H9 (cell line): ENCODE measurements around the gene BANF1. TPM values are rescaled to one million over a fixed set of nuclear protein-coding genes. Genes with fewer than 3 reads are reported as not detected.

Experiments
- DNase-seq: peaks from one replicate; pipeline ENCODE4 v3.0.0-alpha.2; 2017
- H2AFZ ChIP-seq: one replicate; pipeline ENCODE4 v1.6.1; 2013; ENCODE audit warnings: mild to moderate bottlenecking, low read length, control low read depth, moderate library complexity
- H2AK5ac ChIP-seq: 2 replicates; pipeline ENCODE4 v1.6.1; 2013; ENCODE audit warnings: low read length, control low read depth, mixed read lengths; ENCODE audit not compliant: insufficient read length
- H2BK120ac ChIP-seq: one replicate; pipeline ENCODE4 v1.6.1; 2013; ENCODE audit warnings: low read depth, mild to moderate bottlenecking, low read length, control low read depth, inconsistent platforms; ENCODE audit not compliant: poor library complexity, severe bottlenecking
- H2BK12ac ChIP-seq: 2 replicates; pipeline ENCODE4 v1.6.1; 2013; ENCODE audit warnings: low read length, control low read depth, mixed read lengths, low read depth; ENCODE audit not compliant: insufficient read length
- H2BK15ac ChIP-seq: 2 replicates; pipeline ENCODE4 v1.6.1; 2013; ENCODE audit warnings: low read depth, low read length, control low read depth
- H2BK20ac ChIP-seq: one replicate; pipeline ENCODE4 v1.6.1; 2013; ENCODE audit warnings: low read depth, mild to moderate bottlenecking, low read length, control low read depth, inconsistent platforms; ENCODE audit not compliant: poor library complexity, severe bottlenecking
- H2BK5ac ChIP-seq: 2 replicates; pipeline ENCODE4 v1.6.1; 2013; ENCODE audit warnings: low read length, control low read depth, mixed read lengths; ENCODE audit not compliant: insufficient read length
- H3K14ac ChIP-seq: 2 replicates; pipeline ENCODE4 v1.6.1; 2013; ENCODE audit warnings: low read length, control low read depth; ENCODE audit not compliant: insufficient read depth
- H3K18ac ChIP-seq: 2 replicates; pipeline ENCODE4 v1.6.1; 2013; ENCODE audit warnings: low read depth, mild to moderate bottlenecking, mixed read lengths, low read length, control low read depth; ENCODE audit not compliant: insufficient read length
- H3K23ac ChIP-seq: 2 replicates; pipeline ENCODE4 v1.6.1; 2013; ENCODE audit warnings: low read length, control low read depth, mixed read lengths, low read depth; ENCODE audit not compliant: insufficient read length
- H3K23me2 ChIP-seq: 2 replicates; pipeline ENCODE4 v1.6.1; 2013; ENCODE audit warnings: low read depth, mild to moderate bottlenecking, mixed read lengths, low read length, control low read depth; ENCODE audit not compliant: insufficient read length, poor library complexity, severe bottlenecking
- H3K27ac ChIP-seq: 2 replicates; pipeline ENCODE4 v1.5.1; 2013; ENCODE audit warnings: low read length, control low read depth, mixed read lengths, low read depth; ENCODE audit not compliant: insufficient read length
- H3K27me3 ChIP-seq: 2 replicates; pipeline ENCODE4 v1.6.1; 2013; ENCODE audit warnings: low read length, control low read depth, inconsistent platforms; ENCODE audit not compliant: insufficient read depth
- H3K4ac ChIP-seq: 2 replicates; pipeline ENCODE4 v1.6.1; 2013; ENCODE audit warnings: low read depth, mild to moderate bottlenecking, control low read depth, inconsistent platforms, low read length, moderate library complexity
- H3K4me1 ChIP-seq: 2 replicates; pipeline ENCODE4 v1.6.1; 2013; ENCODE audit warnings: low read length, control low read depth, inconsistent platforms; ENCODE audit not compliant: insufficient read depth
- H3K4me2 ChIP-seq: 2 replicates; pipeline ENCODE4 v1.6.1; 2013; ENCODE audit warnings: low read length, control low read depth, mixed read lengths; ENCODE audit not compliant: insufficient read length, insufficient read depth
- H3K56ac ChIP-seq: 2 replicates; pipeline ENCODE4 v1.6.1; 2013; ENCODE audit warnings: low read depth, mild to moderate bottlenecking, mixed read lengths, low read length, control low read depth; ENCODE audit not compliant: insufficient read length
- H3K79me1 ChIP-seq: 2 replicates; pipeline ENCODE4 v1.6.1; 2013; ENCODE audit warnings: low read depth, mild to moderate bottlenecking, moderate library complexity, low read length, control low read depth, inconsistent platforms; ENCODE audit not compliant: insufficient read depth, poor library complexity, severe bottlenecking
- H3K79me2 ChIP-seq: 2 replicates; pipeline ENCODE4 v1.6.1; 2013; ENCODE audit warnings: low read length, control low read depth, inconsistent platforms; ENCODE audit not compliant: insufficient read depth
- H3K9ac ChIP-seq: 2 replicates; pipeline ENCODE4 v1.6.1; 2013; ENCODE audit warnings: low read length, control low read depth, mixed read lengths; ENCODE audit not compliant: insufficient read length; ENCODE audit errors: extremely low read depth
- H3K9me3 ChIP-seq: one replicate; pipeline ENCODE4 v1.6.1; 2013; ENCODE audit warnings: low read depth, low read length, inconsistent platforms; ENCODE audit not compliant: control insufficient read depth
- H3T11ph ChIP-seq: one replicate; pipeline ENCODE4 v1.6.1; 2013; ENCODE audit warnings: mild to moderate bottlenecking, low read length, control low read depth, inconsistent platforms
- H4K20me1 ChIP-seq: one replicate; pipeline ENCODE4 v1.6.1; 2013; ENCODE audit not compliant: control insufficient read depth, insufficient read length, insufficient read depth
- H4K5ac ChIP-seq: 2 replicates; pipeline ENCODE4 v1.6.1; 2013; ENCODE audit warnings: low read depth, mild to moderate bottlenecking, mixed read lengths, low read length, control low read depth; ENCODE audit not compliant: insufficient read length
- H4K8ac ChIP-seq: replicated peaks from 2 replicates; pipeline ENCODE4 v1.6.1; 2013; ENCODE audit warnings: low read length, control low read depth, mixed read lengths, low read depth; ENCODE audit not compliant: insufficient read length
- H4K91ac ChIP-seq: 2 replicates; pipeline ENCODE4 v1.6.1; 2013; ENCODE audit warnings: low read depth, mild to moderate bottlenecking, moderate library complexity, mixed read lengths, low read length, control low read depth; ENCODE audit not compliant: insufficient read length
- H3K27ac Mint-ChIP-seq, 3 experiments: 2 replicates in 2 of 3; 3 replicates in 1 of 3; pipeline ENCODE4 v1.8.0; 2020 to 2021; ENCODE audit warnings: mixed read lengths in 3 of 3, mild to moderate bottlenecking in 1 of 3, moderate library complexity in 1 of 3
- H3K27me3 Mint-ChIP-seq: 2 replicates; pipeline ENCODE4 v1.8.0; 2021; ENCODE audit warnings: low read depth, mild to moderate bottlenecking, moderate library complexity, mixed read lengths
- H3K36me3 Mint-ChIP-seq, 3 experiments: 2 replicates in 2 of 3; 3 replicates in 1 of 3; pipeline ENCODE4 v1.8.0; 2020 to 2021; ENCODE audit warnings: low read depth in 3 of 3, mixed read lengths in 3 of 3; ENCODE audit not compliant: insufficient read depth in 1 of 3
- H3K4me1 Mint-ChIP-seq, 2 experiments: 2 replicates each; pipeline ENCODE4 v1.8.0; 2020; ENCODE audit warnings: mixed read lengths in 2 of 2
- H3K4me3 Mint-ChIP-seq, 2 experiments: 2 replicates in 1 of 2; 3 replicates in 1 of 2; pipeline ENCODE4 v1.8.0; 2020 to 2021; ENCODE audit warnings: mild to moderate bottlenecking in 2 of 2, mixed read lengths in 2 of 2, moderate library complexity in 1 of 2
- H3K9me3 Mint-ChIP-seq, 2 experiments: 2 replicates in 1 of 2; 3 replicates in 1 of 2; pipeline ENCODE4 v1.8.0; 2020; ENCODE audit warnings: mild to moderate bottlenecking in 2 of 2, mixed read lengths in 2 of 2, moderate library complexity in 1 of 2
- CTCF ChIP-seq: fragments of 200-600 bp; sonication (generic); conservative IDR thresholded peaks from 3 replicates; pipeline ENCODE4 v1.8.0; 2021; ENCODE audit warnings: antibody characterized with exemption, mild to moderate bottlenecking
- WGBS: extraction: QIAGEN DNeasy Blood & Tissue Kit; methylation state at CpG from one replicate; pipeline ENCODE4 v1.1.7; 2013; ENCODE audit warnings: missing lambda C conversion rate, low lambda C conversion rate, mixed read lengths; ENCODE audit not compliant: insufficient read length; ENCODE audit errors: extremely low coverage; 5-methylcytosine and 5-hydroxymethylcytosine counted together
- total RNA-seq: library from RNA; stranded (reverse); gene quantifications from 2 replicates; pipeline ENCODE4 v1.2.1, GENCODE V29; 2021

Gene BANF1
- total RNA-seq, 1 experiment from 2014 or later, result 346 TPM

- H3K14ac ChIP-seq, result no peak overlapping the region
- no peaks in the 10 kb centered on the region for H4K20me1 ChIP-seq
- H3K79me2 ChIP-seq, result no peaks in the 10 kb centered on the region
- no peak overlapping the region for H3K23ac ChIP-seq
- H2BK5ac ChIP-seq, result no peak overlapping the region
- no peak overlapping the region for H3K4me2 ChIP-seq
- no peak overlapping the region for H3K4me3 Mint-ChIP-seq
- no peak overlapping the region for H4K91ac ChIP-seq
- TF ChIP-seq CTCF, result no peak
- H3K36me3 Mint-ChIP-seq, result peaks cover 16 to 42% (median 40%) of the 10 kb centered on the region in 3 experiments; a peak in 6 of 7 replicates
- H3T11ph ChIP-seq, result no peak overlapping the region
- H3K9me3 ChIP-seq, result no peaks in the 10 kb centered on the region
- no peak overlapping the region for H4K8ac ChIP-seq
- H3K9ac ChIP-seq, result no peak overlapping the region
- no peak overlapping the region for H3K27ac ChIP-seq
- no peak overlapping the region for H3K4ac ChIP-seq
- no peaks in the 10 kb centered on the region for H3K27me3 ChIP-seq
- no peak overlapping the region for H2BK15ac ChIP-seq
- WGBS, result no CpG with 5 or more reads among the region's 34 CpGs
- H3K56ac ChIP-seq, result no peak overlapping the region
- no peaks in the 10 kb centered on the region for H3K79me1 ChIP-seq
- DNase-seq, result no peak
- no peak overlapping the region for H2BK20ac ChIP-seq
- H3K27me3 Mint-ChIP-seq, result no peaks in the 10 kb centered on the region; the same call in 1 of the 2 replicates
- no peaks in the 10 kb centered on the region for H3K4me1 Mint-ChIP-seq
- no peaks in the 10 kb centered on the region for H3K4me1 ChIP-seq
- no peak overlapping the region for H2BK120ac ChIP-seq
- no peaks in the 10 kb centered on the region for H3K23me2 ChIP-seq
- no peaks in the 10 kb centered on the region for H3K9me3 Mint-ChIP-seq
- H2AFZ ChIP-seq, result no peak overlapping the region
- H2BK12ac ChIP-seq, result no peak overlapping the region
- H3K18ac ChIP-seq, result no peak overlapping the region
- no peak overlapping the region for H4K5ac ChIP-seq
- H3K27ac Mint-ChIP-seq, result no peak overlapping the region
- H2AK5ac ChIP-seq, result no peak overlapping the region
Observed at GRCh38 chr11:65978391-65979238, 23.7 kb upstream of the BANF1 start.
